Measurements from ENCODE around the gene PREX1. TPM values are rescaled to one million over a fixed set of nuclear protein-coding genes. Genes with fewer than 3 reads are reported as not detected.
A peak's percentile ranks its signal among the peaks of the same experiment; 100 is the strongest.

PREX1 gene
- total RNA-seq, 2 experiments from 2014 or later, result 130 to 156 TPM

DNA sequence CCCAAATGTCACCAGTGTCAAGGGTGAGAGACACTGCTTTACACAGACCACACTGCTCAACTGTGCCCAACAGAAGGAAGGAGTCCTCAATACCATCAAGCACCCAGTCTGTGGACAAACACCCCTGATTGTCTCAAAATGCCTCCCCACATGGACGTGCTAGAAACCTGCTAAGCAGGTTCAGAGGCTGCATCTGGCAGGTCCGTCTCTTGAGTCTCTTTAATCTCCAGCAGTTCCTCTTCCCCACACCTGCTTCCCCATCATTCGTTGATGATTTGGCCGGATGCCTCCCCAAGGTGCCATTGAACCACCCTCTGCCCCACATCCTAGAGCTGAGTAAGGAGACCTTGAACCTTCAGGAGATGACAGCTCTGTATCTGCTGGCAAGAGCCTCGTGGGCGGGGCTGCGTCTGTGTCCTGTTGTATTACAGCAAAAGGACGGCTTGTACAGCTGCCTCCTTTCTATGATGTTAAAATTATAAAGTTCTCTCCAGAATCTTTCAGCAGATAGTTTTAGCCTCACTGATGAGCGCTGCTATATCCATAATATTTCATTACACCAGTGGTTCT is 179.2 kb downstream of the PREX1 start:
- ATAC-seq, result no peak
- H3K27me3 Mint-ChIP-seq, result no peaks in the 10 kb centered on the region
- H3K27ac Mint-ChIP-seq, result peak overlapping the region; percentile 7

DNA sequence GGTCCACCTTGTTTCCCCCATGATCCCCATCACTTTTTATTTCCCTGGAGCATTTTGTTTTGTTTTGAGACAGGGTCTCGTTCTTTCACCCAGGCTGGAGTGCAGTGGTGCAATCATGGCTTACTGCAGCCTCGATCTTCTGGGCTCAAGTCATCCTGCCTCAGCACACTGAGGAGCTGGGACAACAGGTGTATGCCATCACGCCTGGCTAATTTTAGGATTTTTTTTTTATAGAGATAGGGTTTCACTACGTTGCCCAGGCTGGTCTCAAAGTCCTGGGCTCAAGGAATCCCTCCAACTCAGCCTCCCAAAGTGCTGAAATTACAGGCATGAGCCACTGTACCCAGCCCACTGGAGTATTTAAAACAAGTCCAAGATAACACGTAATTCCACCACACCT is 179.9 kb downstream of the PREX1 start:
- Mint-ChIP-seq H3K9me3 (ENCODE audit: low read depth) (no peaks in the 10 kb centered on the region), H3K4me1 (no peaks in the 10 kb centered on the region), H3K27ac (no peak overlapping the region), H3K36me3 (peaks cover 61% of the 10 kb centered on the region), H3K4me3 (no peak overlapping the region), H3K27me3 (no peaks in the 10 kb centered on the region)
- no peak for ATAC-seq
- CTCF ChIA-PET, result interaction anchor here (1.3 to 1.9 kb wide), 2 partner anchors 10 to 27 kb away, joined by 4 to 7 read pairs; no protein-coding TSS in a partner anchor
- DNase-seq, result no peak

More for the DNA sequence above, 179.2 kb downstream of the PREX1 start:
- no peaks in the 10 kb centered on the region for H3K4me1 Mint-ChIP-seq
- H3K36me3 Mint-ChIP-seq, result peaks cover 63% of the 10 kb centered on the region
- no peaks in the 10 kb centered on the region for H3K9me3 Mint-ChIP-seq (ENCODE audit: low read depth)
- no peak for DNase-seq
- H3K4me3 Mint-ChIP-seq, result no peak overlapping the region
- CTCF ChIA-PET, result interaction anchor here (1.0 to 1.3 kb wide), 3 partner anchors 9 to 28 kb away, joined by 3 to 4 read pairs (median 3); no protein-coding TSS in a partner anchor

DNA sequence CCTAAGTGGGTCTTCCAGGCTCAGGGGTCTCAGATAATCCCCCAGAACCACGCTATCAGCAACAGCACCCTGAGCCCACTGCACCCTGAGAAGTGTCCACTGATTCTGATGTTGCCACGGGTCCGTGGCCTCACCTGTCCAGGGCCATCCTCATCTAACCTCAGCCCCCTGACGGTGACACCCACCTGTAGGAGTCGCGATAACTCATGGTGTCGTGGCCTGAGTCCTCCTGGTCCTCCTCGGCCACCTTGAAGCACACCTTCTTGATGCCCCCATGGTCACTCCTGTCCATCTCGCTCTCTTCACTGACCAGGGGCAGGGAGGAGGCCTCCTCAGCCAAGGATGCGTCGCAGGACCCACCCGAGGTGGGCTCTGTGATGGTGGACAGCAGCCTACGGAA is 182.1 kb downstream of the PREX1 start:
- Mint-ChIP-seq H3K36me3 (peaks cover 52% of the 10 kb centered on the region), H3K27ac (peak overlapping the region; percentile 22), H3K9me3 (ENCODE audit: low read depth) (no peaks in the 10 kb centered on the region), H3K4me3 (no peak overlapping the region), H3K4me1 (peaks cover 3% of the 10 kb centered on the region), H3K27me3 (no peaks in the 10 kb centered on the region)
- DNase-seq (no peak), ATAC-seq (no peak)
- CTCF ChIA-PET, result interaction anchor here (1.8 to 1.9 kb wide), 2 partner anchors 12 to 259 kb away, joined by 6 to 7 read pairs; no protein-coding TSS in a partner anchor

DNA sequence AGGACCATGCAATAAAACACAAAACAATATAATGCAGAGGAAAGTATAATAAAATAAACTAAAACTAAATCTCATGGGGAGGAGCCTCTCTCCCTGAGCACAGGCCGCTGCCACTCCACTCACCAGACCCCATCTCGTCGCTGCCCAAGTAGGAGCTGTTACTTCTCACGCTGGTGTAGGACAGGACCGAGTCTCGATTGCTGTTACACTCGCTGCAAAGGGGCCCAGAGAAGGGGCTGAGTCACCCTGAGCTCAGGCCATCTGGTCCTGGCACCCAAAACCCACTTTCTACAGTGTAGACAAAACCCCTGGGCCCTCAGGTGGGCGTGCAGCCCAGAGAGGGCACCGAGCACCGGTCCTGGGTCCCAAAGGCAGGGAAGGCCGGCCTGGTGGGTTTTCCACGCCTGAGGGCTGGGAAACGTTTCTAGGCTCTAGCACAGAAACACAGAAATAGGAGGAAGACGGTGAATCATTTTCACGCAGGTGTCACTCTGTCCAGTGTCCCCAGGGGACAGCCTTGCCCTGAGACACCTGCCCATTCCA is 183.4 kb downstream of the PREX1 start:
- H3K4me1 Mint-ChIP-seq, result peaks cover 12% of the 10 kb centered on the region
- H3K27ac Mint-ChIP-seq, result no peak overlapping the region
- no peak for ATAC-seq
- CTCF ChIA-PET, result interaction anchor here (0.6 to 1.1 kb wide), 2 partner anchors 13 to 24 kb away, joined by 3 to 6 read pairs; no protein-coding TSS in a partner anchor
- peaks cover 50% of the 10 kb centered on the region for H3K36me3 Mint-ChIP-seq
- no peak for DNase-seq
- H3K9me3 Mint-ChIP-seq (ENCODE audit: low read depth), result no peaks in the 10 kb centered on the region
- no peak overlapping the region for H3K4me3 Mint-ChIP-seq
- no peaks in the 10 kb centered on the region for H3K27me3 Mint-ChIP-seq

DNA sequence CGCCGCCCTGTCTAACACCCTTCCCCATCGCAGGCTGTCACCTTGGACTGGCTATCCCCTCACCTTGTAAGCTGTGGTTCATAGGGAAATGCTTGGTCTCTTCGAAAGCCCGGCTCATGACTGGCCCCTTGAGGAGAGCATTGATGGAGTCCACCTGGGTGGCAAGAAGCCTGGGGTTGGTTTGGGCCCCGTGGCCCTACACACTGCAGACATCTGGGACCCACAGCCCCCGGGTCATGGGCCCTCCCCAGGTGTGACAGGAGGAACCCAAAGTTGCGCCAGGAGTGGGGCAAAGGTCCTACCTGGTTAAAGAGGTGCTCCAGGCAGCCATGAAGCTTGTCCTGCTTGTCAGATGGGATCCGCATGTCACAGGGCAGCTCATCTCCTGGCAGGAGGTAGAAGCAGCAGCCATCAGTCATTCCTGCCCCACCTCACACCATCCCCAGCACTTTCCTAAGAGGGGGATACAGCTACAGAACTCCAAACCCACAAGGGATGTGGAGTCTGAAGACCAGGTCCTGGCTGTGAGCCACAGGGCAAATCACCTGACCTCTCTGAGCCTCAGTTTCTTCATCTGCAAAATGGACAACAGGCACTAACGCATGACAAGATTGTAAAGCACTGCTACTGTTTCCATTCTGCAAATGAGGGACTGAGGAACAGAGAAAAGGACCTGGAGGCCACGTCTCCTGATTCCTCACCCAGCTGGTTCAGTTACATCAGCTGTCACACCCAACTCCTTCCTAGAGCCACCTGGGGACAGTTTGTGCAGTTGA is 185.5 kb downstream of the PREX1 start:
- DNase-seq (no peak), ATAC-seq (no peak)
- Mint-ChIP-seq H3K27ac (no peak overlapping the region), H3K27me3 (no peaks in the 10 kb centered on the region), H3K36me3 (peaks cover 47% of the 10 kb centered on the region), H3K4me3 (no peak overlapping the region), H3K4me1 (peaks cover 28% of the 10 kb centered on the region), H3K9me3 (ENCODE audit: low read depth) (no peaks in the 10 kb centered on the region)
- CTCF ChIA-PET, result interaction anchor here (0.7 to 1.9 kb wide), 2 partner anchors 15 to 22 kb away, joined by 3 to 8 read pairs; no protein-coding TSS in a partner anchor

DNA sequence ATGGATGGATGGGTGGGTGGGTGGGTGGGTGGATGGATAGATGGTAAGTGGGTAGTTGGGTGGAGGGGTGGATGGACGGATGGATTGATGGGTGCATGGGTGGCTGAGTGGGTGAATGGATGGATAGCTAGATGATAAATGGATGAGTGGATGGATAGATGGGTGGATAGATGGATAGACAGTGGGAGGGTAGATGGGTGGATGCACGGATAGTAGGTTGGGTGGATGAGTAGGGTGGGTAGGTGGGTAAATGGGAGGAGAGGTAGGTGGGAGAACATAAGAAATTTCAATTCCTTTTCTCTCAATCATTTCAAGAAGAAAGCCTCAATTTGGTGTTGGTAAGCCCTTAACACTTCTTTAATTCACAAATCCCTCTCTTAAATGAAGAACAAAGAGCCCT is 186.9 kb downstream of the PREX1 start:
- CTCF ChIA-PET, result interaction anchor here (1.2 kb wide), 1 partner anchor 264 kb away, joined by 3 read pairs; no protein-coding TSS in a partner anchor
- H3K9me3 Mint-ChIP-seq (ENCODE audit: low read depth), result no peaks in the 10 kb centered on the region
- peaks cover 46% of the 10 kb centered on the region for H3K36me3 Mint-ChIP-seq
- no peaks in the 10 kb centered on the region for H3K27me3 Mint-ChIP-seq
- ATAC-seq (no peak), DNase-seq (no peak)
- H3K4me1 Mint-ChIP-seq, result peaks cover 30% of the 10 kb centered on the region
- H3K27ac Mint-ChIP-seq, result no peak overlapping the region
- no peak overlapping the region for H3K4me3 Mint-ChIP-seq

DNA sequence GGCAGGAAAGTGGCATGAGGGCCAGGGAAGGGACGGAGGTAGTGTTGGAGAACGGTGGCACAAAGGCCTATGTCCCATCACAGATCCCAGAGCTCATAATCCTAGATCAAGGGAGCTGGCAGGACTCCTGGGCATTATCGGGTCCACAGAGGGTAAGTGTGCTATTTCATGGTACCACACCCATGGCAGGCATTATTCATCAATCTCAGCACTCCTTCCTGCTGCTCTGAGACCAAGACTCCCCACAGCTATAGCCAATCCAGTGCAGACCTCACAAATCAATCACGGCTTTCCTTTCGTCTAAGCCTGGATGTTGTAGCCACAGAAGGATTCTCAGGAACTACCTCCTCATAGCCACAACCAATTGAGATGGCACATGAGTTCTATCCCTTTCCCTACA is 187.9 kb downstream of the PREX1 start:
- peaks cover 45% of the 10 kb centered on the region for H3K36me3 Mint-ChIP-seq
- CTCF ChIA-PET, result interaction anchor here (1.2 to 2.8 kb wide), 2 partner anchors 18 to 265 kb away, joined by 3 to 8 read pairs; no protein-coding TSS in a partner anchor
- H3K9me3 Mint-ChIP-seq (ENCODE audit: low read depth), result no peaks in the 10 kb centered on the region
- peak overlapping the region; percentile 29 for H3K27ac Mint-ChIP-seq
- no peak for ATAC-seq
- DNase-seq, result no peak
- no peak overlapping the region for H3K4me3 Mint-ChIP-seq
- no peaks in the 10 kb centered on the region for H3K27me3 Mint-ChIP-seq
- H3K4me1 Mint-ChIP-seq, result peaks cover 36% of the 10 kb centered on the region

DNA sequence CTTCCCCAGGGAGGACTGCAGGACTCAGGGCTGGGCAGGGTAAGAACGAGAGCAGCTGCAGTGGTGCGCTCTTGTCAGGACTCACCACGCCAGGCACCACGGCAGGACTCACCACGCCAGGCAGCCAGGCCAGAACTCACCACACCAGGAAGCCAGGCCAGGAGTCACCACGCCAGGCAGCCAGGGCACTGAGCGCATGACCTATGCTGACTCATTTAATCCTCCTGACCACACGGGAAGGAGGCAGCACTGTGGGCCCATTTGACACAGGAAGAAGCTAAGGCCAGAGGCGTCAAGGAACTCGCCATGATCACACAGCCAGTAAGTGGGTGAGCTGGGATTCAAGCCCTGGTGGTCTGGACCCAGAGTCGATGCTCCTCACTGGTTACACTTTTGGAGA is 189.3 kb downstream of the PREX1 start:
- Mint-ChIP-seq H3K27ac (peak overlapping the region; percentile 69), H3K4me1 (peaks cover 38% of the 10 kb centered on the region), H3K36me3 (peaks cover 46% of the 10 kb centered on the region), H3K9me3 (ENCODE audit: low read depth) (no peaks in the 10 kb centered on the region), H3K27me3 (no peaks in the 10 kb centered on the region), H3K4me3 (no peak overlapping the region)
- CTCF ChIA-PET, result interaction anchor here (0.7 to 2.8 kb wide), 3 partner anchors 19 to 268 kb away, joined by 3 to 8 read pairs (median 3); no protein-coding TSS in a partner anchor
- ATAC-seq (peak; percentile 69), DNase-seq (peak; percentile 70)

DNA sequence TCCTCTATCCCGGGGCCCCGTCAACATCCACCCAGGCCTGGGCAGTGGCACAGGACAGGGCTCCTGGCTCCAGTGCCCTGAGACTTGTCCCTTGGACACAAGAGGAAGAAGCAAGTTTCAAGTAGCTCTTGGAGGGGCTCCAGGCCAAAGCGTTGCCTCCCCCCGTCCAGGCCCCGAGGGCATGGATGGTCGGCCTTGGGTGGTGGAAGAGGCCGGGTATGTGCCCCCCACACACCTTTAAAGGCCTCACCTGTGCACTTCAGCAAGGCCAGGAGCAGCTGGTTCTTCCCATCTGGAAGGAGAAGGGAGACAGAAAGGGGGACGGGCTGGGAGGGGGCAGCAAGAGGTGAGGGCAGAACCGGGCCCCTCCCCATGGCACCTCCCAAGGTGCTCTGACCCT is 190.3 kb downstream of the PREX1 start:
- H3K27ac Mint-ChIP-seq, result no peak overlapping the region
- no peak overlapping the region for H3K4me3 Mint-ChIP-seq
- no peaks in the 10 kb centered on the region for H3K9me3 Mint-ChIP-seq (ENCODE audit: low read depth)
- ATAC-seq (no peak), DNase-seq (no peak)
- CTCF ChIA-PET, result interaction anchor here (0.5 to 2.4 kb wide), 3 partner anchors 20 to 267 kb away, joined by 3 to 12 read pairs (median 3); no protein-coding TSS in a partner anchor
- H3K27me3 Mint-ChIP-seq, result no peaks in the 10 kb centered on the region
- peaks cover 42% of the 10 kb centered on the region for H3K4me1 Mint-ChIP-seq
- peaks cover 52% of the 10 kb centered on the region for H3K36me3 Mint-ChIP-seq

DNA sequence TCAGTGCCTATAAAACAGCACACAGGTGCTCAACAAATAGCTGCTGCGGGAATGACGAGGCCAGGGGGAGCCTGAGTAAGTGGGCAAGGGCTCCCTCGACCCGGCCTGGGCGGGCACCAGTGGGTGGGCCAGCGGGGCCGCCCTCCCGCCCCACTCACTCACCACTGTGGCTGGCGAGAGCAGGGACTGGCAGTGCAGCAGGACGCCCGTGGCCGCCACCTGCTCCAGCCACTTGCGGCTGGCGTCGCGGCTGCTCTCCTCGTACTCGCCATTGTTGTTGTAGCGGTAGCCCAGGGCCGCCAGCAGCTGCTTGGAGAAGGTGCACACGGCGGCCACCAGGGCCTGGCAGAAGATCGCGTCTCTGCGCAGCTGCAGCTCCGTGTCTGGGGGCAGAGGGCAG is 191.5 kb downstream of the PREX1 start:
- DNase-seq (no peak), ATAC-seq (no peak)
- Mint-ChIP-seq H3K4me1 (peaks cover 42% of the 10 kb centered on the region), H3K27ac (no peak overlapping the region), H3K27me3 (no peaks in the 10 kb centered on the region), H3K9me3 (ENCODE audit: low read depth) (no peaks in the 10 kb centered on the region), H3K36me3 (peaks cover 49% of the 10 kb centered on the region), H3K4me3 (no peak overlapping the region)
- CTCF ChIA-PET, result interaction anchor here (0.9 to 3.5 kb wide), 4 partner anchors 20 to 269 kb away, joined by 3 to 23 read pairs (median 9); no protein-coding TSS in a partner anchor

DNA sequence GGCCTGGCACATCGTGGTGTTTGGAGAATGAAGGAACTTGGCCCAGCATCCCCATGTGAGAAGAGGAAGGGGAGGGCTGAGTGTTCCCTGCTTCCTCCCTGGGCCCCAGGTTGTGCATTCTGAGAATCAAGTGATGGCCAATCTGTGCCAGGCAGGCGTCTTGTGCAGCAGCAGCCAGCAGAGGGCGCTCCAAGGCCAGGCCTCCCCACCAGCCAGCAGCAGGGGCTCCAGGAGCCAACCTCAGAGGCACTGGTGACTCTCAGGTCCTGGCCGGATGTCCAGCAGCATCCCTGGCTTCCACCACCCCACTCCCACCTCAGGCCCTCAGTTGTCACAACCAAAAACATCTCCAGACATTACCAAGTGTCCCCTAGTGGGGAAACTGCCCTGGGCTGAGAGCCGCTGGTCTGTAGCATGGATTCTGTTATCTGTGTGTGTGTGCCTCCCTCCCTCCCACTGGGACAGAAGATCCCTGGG is 192.0 kb downstream of the PREX1 start:
- CTCF ChIA-PET, result interaction anchor here (0.9 to 3.5 kb wide), 8 partner anchors 13 to 394 kb away, joined by 3 to 23 read pairs (median 5); no protein-coding TSS in a partner anchor
- Mint-ChIP-seq H3K27me3 (no peaks in the 10 kb centered on the region), H3K27ac (peak overlapping the region; percentile 54), H3K4me1 (peaks cover 40% of the 10 kb centered on the region), H3K36me3 (peaks cover 51% of the 10 kb centered on the region), H3K4me3 (no peak overlapping the region), H3K9me3 (ENCODE audit: low read depth) (no peaks in the 10 kb centered on the region)
- peak; percentile 70 for ATAC-seq
- DNase-seq, result peak; percentile 74

DNA sequence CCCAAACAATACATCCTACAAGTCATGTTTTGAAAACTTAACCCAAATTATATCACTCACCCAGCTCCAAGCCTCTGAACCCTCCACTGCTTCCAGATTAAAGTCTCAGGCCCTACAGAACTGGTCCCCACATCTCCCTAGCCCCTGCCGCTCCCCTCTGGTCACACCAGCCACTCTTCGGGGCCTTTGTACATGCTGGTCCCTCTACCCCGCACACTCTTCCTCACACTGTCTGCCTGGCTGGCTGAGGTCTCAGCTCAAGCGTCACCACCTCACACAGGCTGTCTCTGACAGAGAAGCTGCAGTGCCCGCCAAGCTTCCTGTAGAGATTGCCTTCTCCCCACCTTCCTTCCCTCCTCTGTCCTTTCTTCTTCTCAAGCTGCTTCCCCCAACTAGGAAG is 192.4 kb downstream of the PREX1 start:
- Mint-ChIP-seq H3K27ac (peak overlapping the region; percentile 54), H3K4me3 (no peak overlapping the region), H3K36me3 (peaks cover 47% of the 10 kb centered on the region), H3K4me1 (peaks cover 37% of the 10 kb centered on the region), H3K9me3 (ENCODE audit: low read depth) (no peaks in the 10 kb centered on the region), H3K27me3 (no peaks in the 10 kb centered on the region)
- CTCF ChIA-PET, result interaction anchor here (0.9 to 3.5 kb wide), 7 partner anchors 13 to 394 kb away, joined by 3 to 23 read pairs (median 6); no protein-coding TSS in a partner anchor
- ATAC-seq (no peak), DNase-seq (no peak)

DNA sequence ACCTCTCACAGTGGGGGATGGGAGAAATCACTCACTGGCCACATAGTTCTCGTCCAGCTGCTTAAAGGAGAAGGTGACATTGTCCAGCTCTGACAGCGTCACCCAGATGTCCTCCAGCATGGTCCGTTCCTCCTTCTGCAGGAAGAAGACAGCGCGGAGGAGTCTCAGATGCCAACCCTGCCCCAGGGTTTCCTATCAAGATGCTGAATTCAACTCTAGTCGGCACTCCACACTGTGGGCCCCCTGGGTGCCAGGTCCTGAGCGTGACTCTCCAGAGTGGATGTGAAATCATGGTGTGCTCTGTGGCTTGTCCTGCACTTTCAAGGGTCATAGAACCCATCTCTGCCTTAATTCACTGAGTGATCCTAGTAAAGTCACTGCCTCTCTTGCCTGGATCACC is 193.2 kb downstream of the PREX1 start:
- peaks cover 44% of the 10 kb centered on the region for H3K36me3 Mint-ChIP-seq
- peaks cover 32% of the 10 kb centered on the region for H3K4me1 Mint-ChIP-seq
- CTCF ChIA-PET, result interaction anchor here (1.1 to 3.5 kb wide), 4 partner anchors 14 to 271 kb away, joined by 3 to 23 read pairs (median 6); no protein-coding TSS in a partner anchor
- H3K27ac Mint-ChIP-seq, result no peak overlapping the region
- no peak overlapping the region for H3K4me3 Mint-ChIP-seq
- ATAC-seq (no peak), DNase-seq (no peak)
- no peaks in the 10 kb centered on the region for H3K9me3 Mint-ChIP-seq (ENCODE audit: low read depth)
- no peaks in the 10 kb centered on the region for H3K27me3 Mint-ChIP-seq

Measured in activated CD8-positive, alpha-beta memory T cell treated with anti-CD3 and anti-CD28 coated beads, Interleukin-2, amount 10 ng/mL, durations not matched to agents 7 days and 5 days (primary cell).